HEK293 (cell line): Measurements from ENCODE around the gene CAB39.

Experiments
- ATF2 ChIP-seq: fragments of 450-650 bp; formaldehyde crosslinking; IDR thresholded peaks from 2 replicates; pipeline ENCODE4 v1.5.1; 2016; ENCODE audit warnings: missing biosample characterization, missing genetic modification characterization, low read depth
- GLIS1 ChIP-seq: fragments of 450-650 bp; formaldehyde crosslinking; IDR thresholded peaks from 2 replicates; pipeline ENCODE4 v1.5.1; 2016; ENCODE audit warnings: missing biosample characterization, missing genetic modification characterization
- HIC1 ChIP-seq: fragments of 450-650 bp; formaldehyde crosslinking; IDR thresholded peaks from 2 replicates; pipeline ENCODE4 v1.5.1; 2016; ENCODE audit warnings: missing biosample characterization, missing genetic modification characterization
- INSM2 ChIP-seq: fragments of 450-650 bp; formaldehyde crosslinking; IDR thresholded peaks from 2 replicates; pipeline ENCODE4 v1.5.1; 2016; ENCODE audit warnings: missing biosample characterization, missing genetic modification characterization
- KLF16 ChIP-seq: fragments of 450-650 bp; formaldehyde crosslinking; IDR thresholded peaks from 2 replicates; pipeline ENCODE4 v1.5.1; 2017; ENCODE audit warnings: missing biosample characterization, missing genetic modification characterization
- PATZ1 ChIP-seq: fragments of 450-650 bp; formaldehyde crosslinking; IDR thresholded peaks from 2 replicates; pipeline ENCODE4 v1.5.1; 2016; ENCODE audit warnings: missing biosample characterization, missing genetic modification characterization
- PRDM10 ChIP-seq: fragments of 450-650 bp; formaldehyde crosslinking; IDR thresholded peaks from 2 replicates; pipeline ENCODE4 v1.5.1; 2016; ENCODE audit warnings: missing biosample characterization, missing genetic modification characterization
- SCRT1 ChIP-seq: fragments of 450-650 bp; formaldehyde crosslinking; IDR thresholded peaks from 2 replicates; pipeline ENCODE4 v1.5.1; 2016; ENCODE audit warnings: missing biosample characterization, missing genetic modification characterization, borderline replicate concordance
- SP2 ChIP-seq: fragments of 450-650 bp; formaldehyde crosslinking; IDR thresholded peaks from 2 replicates; pipeline ENCODE4 v1.5.1; 2016; ENCODE audit warnings: missing biosample characterization, missing genetic modification characterization
- WT1 ChIP-seq: fragments of 450-650 bp; formaldehyde crosslinking; IDR thresholded peaks from 2 replicates; pipeline ENCODE4 v1.5.1; 2016; ENCODE audit warnings: missing biosample characterization, missing genetic modification characterization
- ZBTB48 ChIP-seq: fragments of 450-650 bp; formaldehyde crosslinking; IDR thresholded peaks from 2 replicates; pipeline ENCODE4 v1.5.1; 2016; ENCODE audit warnings: missing biosample characterization, missing genetic modification characterization
- ZFHX2 ChIP-seq: fragments of 450-650 bp; formaldehyde crosslinking; conservative IDR thresholded peaks from 2 replicates; pipeline ENCODE4 v1.5.1; 2016; ENCODE audit warnings: missing biosample characterization, missing genetic modification characterization
- ZNF24 ChIP-seq: fragments of 450-650 bp; formaldehyde crosslinking; IDR thresholded peaks from 2 replicates; pipeline ENCODE4 v1.5.1; 2016; ENCODE audit warnings: missing biosample characterization, missing genetic modification characterization
- ZNF280D ChIP-seq: fragments of 450-650 bp; formaldehyde crosslinking; IDR thresholded peaks from 2 replicates; pipeline ENCODE4 v1.5.1; 2016; ENCODE audit warnings: missing biosample characterization, missing genetic modification characterization
- ZNF426 ChIP-seq: fragments of 450-650 bp; formaldehyde crosslinking; IDR thresholded peaks from 2 replicates; pipeline ENCODE4 v1.5.1; 2017; ENCODE audit warnings: missing biosample characterization, missing genetic modification characterization, mild to moderate bottlenecking, inconsistent platforms, moderate library complexity
- ZNF558 ChIP-seq: fragments of 450-650 bp; formaldehyde crosslinking; IDR thresholded peaks from 2 replicates; pipeline ENCODE4 v1.5.1; 2016; ENCODE audit warnings: missing biosample characterization, missing genetic modification characterization
- ZNF600 ChIP-seq: fragments of 450-650 bp; formaldehyde crosslinking; IDR thresholded peaks from 2 replicates; pipeline ENCODE4 v1.5.1; 2016; ENCODE audit warnings: missing biosample characterization, missing genetic modification characterization
- ZNF629 ChIP-seq: fragments of 450-650 bp; formaldehyde crosslinking; IDR thresholded peaks from 2 replicates; pipeline ENCODE4 v1.5.1; 2017; ENCODE audit warnings: missing biosample characterization, missing genetic modification characterization
- ZNF658 ChIP-seq: fragments of 450-650 bp; formaldehyde crosslinking; IDR thresholded peaks from 2 replicates; pipeline ENCODE4; 2016; ENCODE audit warnings: missing biosample characterization, missing genetic modification characterization
- ZNF843 ChIP-seq: fragments of 450-650 bp; formaldehyde crosslinking; IDR thresholded peaks from 2 replicates; pipeline ENCODE4 v1.5.1; 2016; ENCODE audit warnings: missing biosample characterization, missing genetic modification characterization
- ZSCAN4 ChIP-seq: fragments of 450-650 bp; formaldehyde crosslinking; IDR thresholded peaks from 2 replicates; pipeline ENCODE4 v1.5.1; 2017; ENCODE audit warnings: missing biosample characterization, missing genetic modification characterization
- ZXDB ChIP-seq: fragments of 450-650 bp; formaldehyde crosslinking; IDR thresholded peaks from 2 replicates; pipeline ENCODE4 v1.5.1; 2016; ENCODE audit warnings: missing biosample characterization, missing genetic modification characterization

The CAB39 gene

GRCh38 chr2:230691005-230691647 lies 21.5 kb upstream of the CAB39 start (continued):
- peak; percentile 94 for TF ChIP-seq ZFHX2
- no peak for TF ChIP-seq ZNF24
- 0 out of 2 replicates have a peak, but pooled peaks have one; percentile 33 for TF ChIP-seq ZNF629
- no peak for TF ChIP-seq ZNF658 (tag by site-specific recombination)
- 0 out of 2 replicates have a peak, but pooled peaks have one; percentile 13 for TF ChIP-seq GLIS1
- TF ChIP-seq ZXDB (tag by site-specific recombination), result no peak
- peak; percentile 42; the same call in 1 of the 2 replicates for TF ChIP-seq ZNF600 (tag by site-specific recombination)
- no peak for TF ChIP-seq WT1 (tag by site-specific recombination)
- peak; percentile 73; the same call in 1 of the 2 replicates for TF ChIP-seq INSM2
- 0 out of 2 replicates have a peak, but pooled peaks have one; percentile 27 for TF ChIP-seq ZNF843 (tag by site-specific recombination)
- TF ChIP-seq ATF2 (tag by site-specific recombination), result peak; percentile 91
- TF ChIP-seq KLF16, result peak; percentile 42; the same call in 1 of the 2 replicates
- TF ChIP-seq ZNF558 (tag by site-specific recombination), result no peak
- no peak for TF ChIP-seq ZNF426 (tag by site-specific recombination)
- 0 out of 2 replicates have a peak, but pooled peaks have one; percentile 48 for TF ChIP-seq ZBTB48 (tag by site-specific recombination)
- TF ChIP-seq PATZ1 (tag by site-specific recombination), result 0 out of 2 replicates have a peak, but pooled peaks have one; percentile 21
- no peak for TF ChIP-seq ZNF280D (tag by site-specific recombination)
- 0 out of 2 replicates have a peak, but pooled peaks have one; percentile 16 for TF ChIP-seq HIC1 (tag by site-specific recombination)
- TF ChIP-seq ZSCAN4 (tag by site-specific recombination), result 0 out of 2 replicates have a peak, but pooled peaks have one; percentile 20
- TF ChIP-seq PRDM10, result peak; percentile 81
- TF ChIP-seq SCRT1, result peak; percentile 79
- TF ChIP-seq SP2 (tag by site-specific recombination), result peak; percentile 39
